Psoas muscle (tissue), 8 donors: ENCODE results near the gene KIF17. TPM values are rescaled to one million over a fixed set of nuclear protein-coding genes. Genes with fewer than 3 reads are reported as not detected.

Experiments
- ATAC-seq, 4 donors: fragments of 200-7000 bp; cut with Tn5 transposase; one replicate each; pipeline ENCODE4 v1.9.1; 2020; ENCODE audit warnings: moderate library complexity in 3 of 4, mild to moderate bottlenecking in 2 of 4
- DNase-seq, 2 donors: peaks; one replicate each; pipeline ENCODE4 v3.0.0-alpha.2; 2020
- H3K27ac ChIP-seq: fragments of 200-600 bp; one replicate; pipeline ENCODE4 v1.8.0; 2022
- H3K27me3 ChIP-seq, 3 donors: fragments of 200-600 bp in 1 of 3; one replicate each; pipeline versions ENCODE4 v1.6.1 to v1.8.0; 2013 to 2022; ENCODE audit warnings: low read length in 2 of 3, mild to moderate bottlenecking in 2 of 3, moderate library complexity in 1 of 3; ENCODE audit not compliant: insufficient read depth in 3 of 3
- H3K36me3 ChIP-seq, 2 donors: fragments of 200-600 bp in 1 of 2; one replicate each; pipeline versions ENCODE4 v1.6.1 to v1.8.0; 2013 to 2022; ENCODE audit warnings: low read depth in 1 of 2, mild to moderate bottlenecking in 1 of 2, moderate library complexity in 1 of 2; ENCODE audit not compliant: insufficient read depth in 1 of 2
- H3K4me1 ChIP-seq: fragments of 200-600 bp; one replicate; pipeline ENCODE4 v1.8.0; 2022
- H3K4me3 ChIP-seq: fragments of 200-600 bp; one replicate; pipeline ENCODE4 v1.8.0; 2022; ENCODE audit warnings: mild to moderate bottlenecking
- H3K9me3 ChIP-seq: fragments of 200-600 bp; one replicate; pipeline ENCODE4 v1.8.0; 2022
- CTCF ChIP-seq: fragments of 200-600 bp; IDR thresholded peaks from one replicate; pipeline ENCODE4 v1.8.0; 2022; ENCODE audit warnings: antibody characterized with exemption
- WGBS, 3 donors: extraction: QIAGEN DNeasy Blood & Tissue Kit; methylation state at CpG; one replicate each; pipeline versions ENCODE4 v1.1.6 to v1.1.7; 2013; 5-methylcytosine and 5-hydroxymethylcytosine counted together
- intact Hi-C, 2 donors: fragments of 100-400 bp; cut with DNase I; formaldehyde crosslinking; loops; one replicate each; pipeline versions ENCODE4 v1.11.0 to v1.14.2; 2022
- polyA plus RNA-seq, 3 donors: library from polyadenylated mRNA; stranded (reverse); fragments of 200-250 nt; gene quantifications; one replicate each; pipeline ENCODE4 v1.2.3, GENCODE V29; 2013
- total RNA-seq, 4 donors: library from RNA; stranded (reverse); fragmentation: NEBNext Ultra II Directional in 2 of 4; extraction: Animal tissue kit (Norgen Biotek cat#: 25700) in 2 of 4; gene quantifications; one replicate each; pipeline versions ENCODE4 v1.2.1 to v1.2.4, GENCODE V29; 2021 to 2023
- donor health status: healthy with polysubstance abuse.
- donor health status: DM: no; HTN: no; CAD: no; lungs with moderate emphysema.
- donor health status: Bipolar disorder and iron deficiency.
- donor health status: healthy.
- donor health status: DM: yes; HTN: yes; CAD: no.
- donor health status: DM: no; HTN: no; CAD: no.
- donor health status: DM: no; HTN: no; CAD: no.
- donor health status: DM: yes; HTN: yes; CAD: no.

The KIF17 gene
- total and polyA plus RNA-seq, 7 donors: 1.1 to 3.4 (median 1.5) TPM

- peak overlapping the region; percentile 53 for H3K27ac ChIP-seq
- intact Hi-C loops: loop anchor here (5.0 to 10.0 kb wide), 4 partner anchors 33 to 493 kb away; partner anchors contain the start of genes SH2D5 (in 2 of the 2) and HP1BP3 (in 1 of the 2)
Measured at GRCh38 chr1:20699558-20699957, 18.2 kb downstream of the KIF17 start.

GRCh38 chr1:20698195-20698910 lies 19.5 kb downstream of the KIF17 start:
- Histone ChIP-seq H3K4me1 (peaks cover 10% of the 10 kb centered on the region), H3K9me3 (no peaks in the 10 kb centered on the region), H3K4me3 (no peak overlapping the region), H3K27me3 (no peaks in the 10 kb centered on the region), H3K27ac (no peak overlapping the region), H3K36me3 (no peaks in the 10 kb centered on the region)
- intact Hi-C loops: loop anchor here (5.0 to 10.0 kb wide), 4 partner anchors 34 to 494 kb away; partner anchors contain the start of genes SH2D5 (in 2 of the 2) and HP1BP3 (in 1 of the 2)
- no peak for TF ChIP-seq CTCF
- WGBS, 3 donors: 88 to 94% (median 93%) methylated on average over 18 of the region's 18 CpGs
- ATAC-seq (no peak), DNase-seq (no peak)

More at GRCh38 chr1:20699558-20699957, 18.2 kb downstream of the KIF17 start:
- Histone ChIP-seq H3K36me3 (no peaks in the 10 kb centered on the region), H3K4me3 (no peak overlapping the region), H3K4me1 (peaks cover 10% of the 10 kb centered on the region), H3K27me3 (no peaks in the 10 kb centered on the region), H3K9me3 (no peaks in the 10 kb centered on the region)
- ATAC-seq (peak; percentile 53 to 91 (median 69)), DNase-seq (peak in 1 of 2 donors; percentile 69)
- WGBS, 3 donors: 32 to 51% (median 38%) methylated on average over 9 of the region's 9 CpGs
- no peak for TF ChIP-seq CTCF

- TF ChIP-seq CTCF: no peak
- DNase-seq (no peak), ATAC-seq (no peak)
- WGBS, 3 donors: 90 to 91% (median 91%) methylated on average over 12 of the region's 12 CpGs
- Histone ChIP-seq H3K27me3 (no peaks in the 10 kb centered on the region), H3K9me3 (no peaks in the 10 kb centered on the region), H3K36me3 (no peaks in the 10 kb centered on the region), H3K4me1 (peaks cover 10% of the 10 kb centered on the region), H3K4me3 (no peak overlapping the region), H3K27ac (no peak overlapping the region)
- intact Hi-C loops: loop anchor here (2.0 to 10.0 kb wide), 5 partner anchors 35 to 497 kb away; partner anchors contain the start of genes SH2D5 (in 2 of the 2) and HP1BP3 (in 1 of the 2)
Measured at GRCh38 chr1:20697563-20697962, 20.2 kb downstream of the KIF17 start.

- intact Hi-C loops: loop anchor here (2.0 to 10.0 kb wide), 5 partner anchors 36 to 498 kb away; partner anchors contain the start of genes SH2D5 (in 2 of the 2) and HP1BP3 (in 1 of the 2)
- WGBS, 3 donors: 2 to 3% (median 2%) methylated on average over 35 to 46 of the region's 46 CpGs
Measured at GRCh38 chr1:20696397-20697333, 21.1 kb downstream of the KIF17 start.

More at GRCh38 chr1:20696397-20697333, 21.1 kb downstream of the KIF17 start:
- Histone ChIP-seq H3K9me3 (no peaks in the 10 kb centered on the region), H3K4me3 (peak overlapping the region; percentile 72), H3K27me3 (no peaks in the 10 kb centered on the region), H3K36me3 (no peaks in the 10 kb centered on the region), H3K4me1 (peaks cover 10% of the 10 kb centered on the region), H3K27ac (peak overlapping the region; percentile 72)
- DNase-seq (peak; percentile 88 to 94), ATAC-seq (peak; percentile 87 to 97 (median 91))
- TF ChIP-seq CTCF: peak; percentile 87
